GM19240 (cell line): Measurements from ENCODE around the gene RPS23.
"Not testable (repeated sequence)": the region's sequence is repeated elsewhere in the genome, so short reads cannot be mapped to it uniquely, and the experiment has no call there.

ENCODE experiments used
- DNase-seq: peaks from one replicate; pipeline ENCODE4 v3.0.0; 2011; ENCODE audit warnings: low spot score; ENCODE audit not compliant: insufficient read length

RPS23 gene

GRCh38 chr5:82290005-82290404 is 11.9 kb upstream of the RPS23 start:
- DNase-seq: no peak

GRCh38 chr5:82287625-82288024 is 9.5 kb upstream of the RPS23 start:
- no peak for DNase-seq

- no peak for DNase-seq
Observed at GRCh38 chr5:82285206-82285605, 7.1 kb upstream of the RPS23 start.

GRCh38 chr5:82283893-82284292 is 5.7 kb upstream of the RPS23 start:
- DNase-seq: no peak

GRCh38 chr5:82278711-82279370 is 687 bp upstream of the RPS23 start:
- DNase-seq: no peak

GRCh38 chr5:82277613-82277986 is 554 bp downstream of the RPS23 start:
- DNase-seq: no peak

GRCh38 chr5:82276800-82277612 is 1.1 kb downstream of the RPS23 start:
- DNase-seq: no peak

- no peak for DNase-seq
Observed at GRCh38 chr5:82275216-82275664, 2.9 kb downstream of the RPS23 start.

- no peak for DNase-seq
Observed at GRCh38 chr5:82274343-82275211, 3.6 kb downstream of the RPS23 start.

- DNase-seq: not testable (repeated sequence)
Observed at GRCh38 chr5:82273426-82273825, 4.7 kb downstream of the RPS23 start.

GRCh38 chr5:82272571-82273356 is 5.4 kb downstream of the RPS23 start:
- not testable (repeated sequence) for DNase-seq

GRCh38 chr5:82269363-82269762 is 8.8 kb downstream of the RPS23 start:
- not testable (repeated sequence) for DNase-seq

GRCh38 chr5:82267297-82267933 is 10.7 kb downstream of the RPS23 start:
- DNase-seq: not testable (repeated sequence)

GRCh38 chr5:82265047-82265446 is 13.1 kb downstream of the RPS23 start:
- no peak for DNase-seq

GRCh38 chr5:82259172-82259800 is 18.9 kb downstream of the RPS23 start:
- no peak for DNase-seq

GRCh38 chr5:82257729-82258128 is 20.4 kb downstream of the RPS23 start:
- no peak for DNase-seq

GRCh38 chr5:82257247-82257646 is 20.9 kb downstream of the RPS23 start:
- no peak for DNase-seq

GRCh38 chr5:82255844-82256243 is 22.3 kb downstream of the RPS23 start:
- no peak for DNase-seq

- no peak for DNase-seq
Observed at GRCh38 chr5:82252744-82253143, 25.4 kb downstream of the RPS23 start.

GRCh38 chr5:82246960-82247574 is 31.1 kb downstream of the RPS23 start:
- DNase-seq: no peak
